Calu3 (cell line): ENCODE measurements around the gene SCFD2. TPM values are rescaled to one million over a fixed set of nuclear protein-coding genes. Genes with fewer than 3 reads are reported as not detected.
A peak's percentile ranks its signal among the peaks of the same experiment; 100 is the strongest.

Source experiments
- BruUV-seq: library from RNA; stranded (reverse); fragments of 400-500 nt; replicated peaks from 2 replicates; lab custom pipeline; 2021; lab: Mats Ljungman, UMichigan
- CTCF ChIA-PET: fragments of 300-600 bp; sonication (Branson Sonifier 250); formaldehyde crosslinking; loops from one replicate; lab custom pipeline; 2022; ENCODE audit warnings: antibody characterized with exemption; lab: Charles Lee
- DNase-seq: peaks from one replicate; pipeline ENCODE4 v3.0.0; 2022
- H3K27ac Mint-ChIP-seq: one replicate; pipeline ENCODE4 v1.8.0; 2022; ENCODE audit warnings: mixed read lengths; ENCODE audit not compliant: unreplicated experiment
- H3K27me3 Mint-ChIP-seq: one replicate; pipeline ENCODE4 v1.8.0; 2022; ENCODE audit warnings: mixed read lengths; ENCODE audit not compliant: unreplicated experiment
- H3K36me3 Mint-ChIP-seq: one replicate; pipeline ENCODE4 v1.8.0; 2022; ENCODE audit warnings: mild to moderate bottlenecking, moderate library complexity, mixed read lengths; ENCODE audit not compliant: insufficient read depth, unreplicated experiment
- H3K4me1 Mint-ChIP-seq: one replicate; pipeline ENCODE4 v1.8.0; 2022; ENCODE audit warnings: mild to moderate bottlenecking, low read depth, mixed read lengths; ENCODE audit not compliant: unreplicated experiment
- H3K4me3 Mint-ChIP-seq: one replicate; pipeline ENCODE4 v1.8.0; 2022; ENCODE audit warnings: mild to moderate bottlenecking, low read depth, moderate library complexity, mixed read lengths; ENCODE audit not compliant: unreplicated experiment
- H3K9me3 Mint-ChIP-seq: one replicate; pipeline ENCODE4 v1.8.0; 2022; ENCODE audit warnings: low read depth, mixed read lengths; ENCODE audit not compliant: unreplicated experiment
- CTCF ChIP-seq: fragments of 200-600 bp; IDR thresholded peaks from one replicate; pipeline ENCODE4 v1.8.0; 2022; ENCODE audit warnings: antibody characterized with exemption; ENCODE audit not compliant: unreplicated experiment
- intact Hi-C: fragments of 100-400 bp; cut with micrococcal nuclease; formaldehyde crosslinking; loops from one replicate; pipeline ENCODE4 v1.10.0; 2022; ENCODE audit not compliant: unreplicated experiment
- total RNA-seq: library from RNA; stranded (reverse); gene quantifications from 2 replicates; pipeline ENCODE4 v1.2.3, GENCODE V29; 2022

The SCFD2 gene
- total RNA-seq, 1 experiment from 2014 or later: 16.7 TPM

GRCh38 chr4:52841682-52842456, 524.0 kb downstream of the SCFD2 start:
- intact Hi-C loops: loop anchor here (10.0 kb wide), 1 partner anchor 73 kb away; no protein-coding TSS in a partner anchor
- no peak for TF ChIP-seq CTCF
- Mint-ChIP-seq H3K36me3 (no peaks in the 10 kb centered on the region), H3K4me1 (peaks cover 11% of the 10 kb centered on the region), H3K27ac (no peak overlapping the region), H3K27me3 (no peaks in the 10 kb centered on the region), H3K4me3 (no peak overlapping the region), H3K9me3 (no peaks in the 10 kb centered on the region)
- DNase-seq: no peak
- no TSS peak for BruUV-seq
- CTCF ChIA-PET: no interaction called here

GRCh38 chr4:52840531-52841370, 525.1 kb downstream of the SCFD2 start:
- peaks cover 11% of the 10 kb centered on the region for H3K4me1 Mint-ChIP-seq
- H3K4me3 Mint-ChIP-seq: no peak overlapping the region
- no peak for TF ChIP-seq CTCF
- no peaks in the 10 kb centered on the region for H3K9me3 Mint-ChIP-seq
- H3K27me3 Mint-ChIP-seq: no peaks in the 10 kb centered on the region
- BruUV-seq: no TSS peak
- intact Hi-C loops: loop anchor here (10.0 kb wide), 1 partner anchor 74 kb away; no protein-coding TSS in a partner anchor
- CTCF ChIA-PET: no interaction called here
- no peak for DNase-seq
- H3K36me3 Mint-ChIP-seq: no peaks in the 10 kb centered on the region
- H3K27ac Mint-ChIP-seq: no peak overlapping the region

- H3K27me3 Mint-ChIP-seq: no peaks in the 10 kb centered on the region
- H3K27ac Mint-ChIP-seq: peak overlapping the region; percentile 70
- no TSS peak for BruUV-seq
- TF ChIP-seq CTCF: no peak
- intact Hi-C loops: no loop called here
- CTCF ChIA-PET: interaction anchor here (1.3 kb wide), 1 partner anchor 16 kb away, joined by 3 read pairs; no protein-coding TSS in a partner anchor
- no peaks in the 10 kb centered on the region for H3K9me3 Mint-ChIP-seq
- H3K36me3 Mint-ChIP-seq: no peaks in the 10 kb centered on the region
- no peak overlapping the region for H3K4me3 Mint-ChIP-seq
- H3K4me1 Mint-ChIP-seq: peaks cover 11% of the 10 kb centered on the region
- DNase-seq: no peak
Measured at GRCh38 chr4:52838729-52839586, 526.9 kb downstream of the SCFD2 start.
